T-helper 9 cell (primary cell): Measurements from ENCODE around the gene IL15.
"Not testable (repeated sequence)": the region's sequence is repeated elsewhere in the genome, so short reads cannot be mapped to it uniquely, and the experiment has no call there.

Experiments
- DNase-seq: peaks from one replicate; pipeline ENCODE4 v3.0.0-alpha.2; 2020
- total RNA-seq, 2 donors: gene quantifications; one replicate each; lab custom pipeline; 2026; lab: John Stamatoyannopoulos, UW

IL15 gene
- 7.4 to 8.9 reads per million in 2 donors for total RNA-seq

DNA sequence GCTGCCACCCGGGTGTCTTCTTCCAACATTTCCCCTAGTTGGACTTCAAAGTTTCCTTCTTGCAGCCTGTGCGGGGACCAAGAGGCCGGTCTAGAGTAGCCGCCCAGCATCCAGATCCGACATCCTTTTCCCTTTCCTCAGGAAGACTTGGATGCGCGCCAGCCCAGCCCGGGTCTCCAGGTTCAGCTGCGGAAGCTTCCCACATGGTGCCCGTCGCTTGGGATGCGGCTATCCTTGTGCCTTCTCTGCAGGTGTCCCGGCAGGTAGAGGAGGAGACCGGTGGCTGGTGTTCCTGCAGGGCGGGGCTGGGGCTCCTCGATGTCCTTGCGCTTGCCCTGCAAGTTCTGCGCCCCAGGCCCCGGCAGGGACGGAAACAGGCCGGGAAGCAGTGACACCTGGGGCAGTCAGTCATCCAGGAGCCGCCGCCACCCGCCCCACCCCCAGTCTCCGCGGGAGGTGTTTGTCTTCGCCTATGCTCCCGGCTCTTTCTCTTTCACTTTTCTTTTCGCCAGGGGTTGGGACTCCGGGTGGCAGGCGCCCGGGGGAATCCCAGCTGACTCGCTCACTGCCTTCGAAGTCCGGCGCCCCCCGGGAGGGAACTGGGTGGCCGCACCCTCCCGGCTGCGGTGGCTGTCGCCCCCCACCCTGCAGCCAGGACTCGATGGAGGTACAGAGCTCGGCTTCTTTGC lies at the start of gene IL15:
IL15 (plus strand) TSS at position 502 of the 689 bp plus-strand sequence. CDS start 82,882 bp downstream, outside the sequence.
- DNase-seq = peak; percentile 59

DNA sequence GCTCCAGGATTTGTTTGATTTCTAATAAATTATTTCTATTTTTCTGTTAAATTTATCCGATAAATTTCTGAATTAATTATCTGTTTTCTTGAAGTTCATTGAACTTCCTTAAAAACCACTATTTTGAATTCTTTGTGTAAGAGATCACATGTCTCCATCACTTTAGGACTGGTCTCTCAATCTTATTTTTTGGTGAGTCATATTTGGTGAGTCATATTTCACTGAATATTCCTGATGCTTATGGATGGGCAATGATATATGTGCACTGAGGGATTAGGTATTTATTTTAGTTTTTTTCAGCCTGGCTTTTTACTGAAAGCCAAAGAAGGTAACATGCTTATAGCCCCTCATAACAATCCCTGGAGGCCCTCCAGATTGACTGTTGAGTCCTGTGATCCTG lies 48.5 kb upstream of the IL15 start:
- no peak for DNase-seq

DNA sequence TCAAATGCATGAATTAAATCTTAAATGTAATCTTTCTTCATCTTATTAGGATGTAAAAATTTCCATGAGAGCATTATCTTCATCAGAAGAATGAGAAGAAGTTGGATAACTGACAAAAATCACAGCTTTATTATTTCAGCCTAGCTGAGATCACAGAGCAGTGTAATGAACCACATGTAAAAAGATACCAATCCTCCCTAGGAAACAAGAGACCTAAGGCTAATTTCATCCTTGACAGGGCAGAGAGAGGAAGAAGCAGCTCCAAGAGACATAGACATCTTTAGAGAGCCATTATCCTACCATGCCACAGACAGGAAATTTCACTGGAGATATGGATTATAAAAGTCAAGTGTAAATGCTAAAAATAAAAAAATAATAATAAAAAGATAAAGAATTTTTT lies 40.9 kb upstream of the IL15 start:
- DNase-seq = no peak

DNA sequence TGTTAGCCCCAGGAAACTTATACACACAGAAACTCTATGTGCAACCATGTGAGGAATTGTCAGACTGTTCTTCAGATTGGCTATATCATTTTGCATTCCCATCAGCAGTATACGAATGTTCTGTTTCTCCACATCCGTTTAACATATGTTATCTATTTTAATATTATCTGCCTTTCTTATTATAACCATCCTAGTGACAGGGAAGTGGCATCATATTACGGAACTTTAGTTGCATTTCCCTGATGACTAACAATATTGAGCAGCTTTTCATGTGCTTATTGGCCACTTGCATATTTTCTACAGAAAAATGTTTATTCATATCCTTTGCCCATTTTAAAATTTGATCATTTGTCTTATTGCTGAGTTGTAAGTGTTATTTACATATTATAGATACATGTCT lies 36.5 kb upstream of the IL15 start:
- DNase-seq = no peak

DNA sequence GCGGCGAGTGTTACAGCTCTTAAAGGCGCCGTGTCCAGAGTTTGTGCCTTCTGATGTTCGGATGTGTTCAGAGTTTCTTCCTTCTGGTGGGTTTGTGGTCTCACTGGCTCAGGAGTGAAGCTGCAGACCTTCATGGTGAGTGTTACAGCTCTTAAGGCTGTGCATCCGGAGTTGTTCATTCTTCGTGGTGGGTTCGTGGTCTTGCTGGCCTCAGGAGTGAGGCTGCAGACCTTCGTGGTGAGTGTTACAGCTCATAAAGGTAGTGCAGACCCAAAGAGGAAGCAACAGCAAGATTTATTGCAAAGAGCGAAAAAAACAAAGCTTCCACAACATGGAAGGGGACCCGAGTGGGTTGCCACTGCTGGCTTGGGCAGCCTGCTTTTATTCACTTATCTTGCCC lies 31.7 kb upstream of the IL15 start:
- DNase-seq = not testable (repeated sequence)

DNA sequence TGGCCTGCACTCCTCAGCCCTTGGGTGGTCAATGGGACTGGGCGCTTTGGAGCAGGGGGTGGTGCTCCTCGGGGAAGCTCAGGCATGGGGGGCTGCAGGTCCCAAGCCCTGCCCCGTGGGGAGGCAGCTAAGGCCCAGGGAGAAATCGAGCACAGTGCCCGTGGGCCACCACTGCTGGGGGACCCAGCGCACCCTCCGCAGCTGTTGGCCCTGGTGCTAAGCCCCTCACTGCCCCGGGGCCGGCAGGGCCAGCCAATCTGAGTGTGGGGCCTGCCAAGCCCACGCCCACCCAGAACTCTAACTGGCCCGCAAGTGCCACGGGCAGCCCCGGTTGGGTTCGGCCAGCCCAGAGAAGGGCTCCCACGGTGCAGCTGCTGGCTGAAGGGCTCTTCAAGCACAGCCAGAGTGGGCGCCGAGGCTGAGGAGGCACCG lies 30.9 kb upstream of the IL15 start:
- DNase-seq = no peak

DNA sequence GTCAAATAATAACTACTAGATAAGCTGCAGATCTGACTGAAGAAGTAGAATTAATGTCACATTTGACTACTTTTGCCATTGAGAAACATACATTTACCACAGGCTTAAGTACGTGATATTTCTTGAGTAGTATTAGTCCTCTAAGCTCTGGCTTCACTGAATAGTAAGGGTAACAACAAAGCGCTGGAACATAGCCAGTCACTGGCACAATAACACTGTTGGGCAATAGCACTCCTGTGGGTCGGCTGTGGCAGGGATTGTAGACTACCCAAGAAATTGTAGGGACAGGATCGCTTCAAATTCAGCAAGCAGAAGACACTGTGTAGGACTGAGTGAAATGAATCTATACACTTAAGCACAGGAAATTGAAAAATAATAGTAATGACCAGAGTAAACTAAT lies 27.1 kb upstream of the IL15 start:
- DNase-seq = no peak

DNA sequence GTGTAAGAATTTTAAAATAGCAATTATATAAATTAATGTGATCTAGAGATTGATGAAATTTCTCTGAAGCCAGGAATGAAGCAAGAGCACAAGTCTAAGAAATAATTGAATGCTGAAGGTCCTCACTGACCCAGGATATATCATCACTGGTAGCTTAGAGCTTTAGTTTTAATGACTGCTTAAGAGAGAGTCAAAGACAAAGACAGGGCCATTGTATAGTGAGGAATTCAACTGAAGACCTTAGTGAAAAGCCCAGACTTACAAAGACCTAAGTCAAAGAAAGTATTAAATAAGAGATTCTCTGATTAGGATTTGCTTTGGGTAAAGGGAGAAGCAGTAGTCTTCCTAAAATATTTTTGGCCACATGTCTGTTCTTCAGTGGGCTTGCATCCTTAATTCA lies 26.0 kb upstream of the IL15 start:
- no peak for DNase-seq

DNA sequence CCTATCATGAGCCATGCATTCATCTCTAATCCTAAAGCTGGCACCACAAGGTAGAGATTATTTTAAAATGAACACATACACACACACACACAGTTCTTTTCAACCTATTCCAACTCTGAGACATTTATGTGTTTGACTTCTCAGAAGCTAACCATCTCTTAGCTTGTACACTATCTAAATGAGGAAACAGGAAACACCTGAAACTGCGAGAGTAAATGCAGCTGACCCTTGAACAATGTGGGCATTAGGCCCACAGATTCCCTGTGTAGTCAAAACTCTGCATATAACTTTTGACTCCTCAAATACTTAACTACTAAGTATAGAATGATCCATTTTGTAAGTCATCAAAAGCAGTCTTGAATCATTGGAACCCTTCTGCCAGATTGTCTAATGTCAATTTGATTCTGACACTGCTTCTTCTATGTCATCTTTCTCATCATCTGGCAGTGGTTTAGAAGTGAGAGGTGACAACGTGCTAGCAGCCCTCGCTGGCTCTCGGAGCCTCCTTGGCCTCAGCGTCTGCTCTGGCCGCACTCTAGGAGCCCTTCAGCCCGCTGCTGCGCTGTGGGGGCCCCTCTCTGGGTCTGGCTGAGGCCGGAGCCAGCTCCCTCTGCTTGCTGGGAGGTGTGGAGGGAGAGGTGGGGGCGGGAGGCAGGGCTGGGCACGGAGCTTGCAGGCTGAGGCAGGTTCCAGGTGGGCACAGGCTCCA lies 21.4 kb upstream of the IL15 start:
- DNase-seq = no peak

- not testable (repeated sequence) for DNase-seq
Measured at GRCh38 chr4:141615587-141615918, 20.8 kb upstream of the IL15 start.

GRCh38 chr4:141620715-141621114 lies 15.7 kb upstream of the IL15 start:
- no peak for DNase-seq

GRCh38 chr4:141625023-141625422 lies 11.4 kb upstream of the IL15 start:
- no peak for DNase-seq

GRCh38 chr4:141630854-141631253 lies 5.5 kb upstream of the IL15 start:
- DNase-seq = no peak

DNA sequence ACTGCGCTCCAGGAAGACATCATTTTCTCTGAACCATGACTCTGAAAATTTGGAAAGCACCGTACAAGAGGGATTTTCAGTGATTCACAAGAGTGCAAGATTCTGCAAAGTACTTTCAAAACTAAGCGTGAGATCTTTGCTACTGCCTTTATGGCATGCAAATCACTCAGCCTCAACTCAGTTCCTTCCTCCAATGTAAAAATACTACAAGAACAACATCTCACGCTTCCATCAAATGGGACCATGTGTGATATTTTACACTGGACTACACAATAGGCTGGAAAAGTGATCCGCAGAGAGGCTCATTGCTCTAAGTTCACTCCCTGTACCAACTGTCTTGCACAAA lies 674 bp upstream of the IL15 start:
- DNase-seq = no peak

DNA sequence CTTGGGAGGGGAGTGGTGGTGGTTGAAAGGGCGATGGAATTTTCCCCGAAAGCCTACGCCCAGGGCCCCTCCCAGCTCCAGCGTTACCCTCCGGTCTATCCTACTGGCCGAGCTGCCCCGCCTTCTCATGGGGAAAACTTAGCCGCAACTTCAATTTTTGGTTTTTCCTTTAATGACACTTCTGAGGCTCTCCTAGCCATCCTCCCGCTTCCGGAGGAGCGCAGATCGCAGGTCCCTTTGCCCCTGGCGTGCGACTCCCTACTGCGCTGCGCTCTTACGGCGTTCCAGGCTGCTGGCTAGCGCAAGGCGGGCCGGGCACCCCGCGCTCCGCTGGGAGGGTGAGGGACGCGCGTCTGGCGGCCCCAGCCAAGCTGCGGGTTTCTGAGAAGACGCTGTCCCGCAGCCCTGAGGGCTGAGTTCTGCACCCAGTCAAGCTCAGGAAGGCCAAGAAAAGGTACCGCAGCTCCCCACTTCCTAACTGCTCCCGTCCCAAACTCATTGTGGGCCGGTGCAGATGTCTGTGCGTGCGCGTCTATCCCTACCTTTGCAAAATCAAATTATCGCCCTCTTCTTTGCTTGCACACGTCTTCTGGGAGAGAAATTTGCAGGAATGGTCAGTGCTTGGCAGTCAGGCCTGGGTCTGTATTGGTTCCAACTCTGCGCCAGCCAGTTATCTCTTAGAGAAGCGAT lies 533 bp downstream of the IL15 start:
- DNase-seq = peak; percentile 18

- DNase-seq = no peak
Measured at GRCh38 chr4:141637565-141637964, 1.2 kb downstream of the IL15 start.

DNA sequence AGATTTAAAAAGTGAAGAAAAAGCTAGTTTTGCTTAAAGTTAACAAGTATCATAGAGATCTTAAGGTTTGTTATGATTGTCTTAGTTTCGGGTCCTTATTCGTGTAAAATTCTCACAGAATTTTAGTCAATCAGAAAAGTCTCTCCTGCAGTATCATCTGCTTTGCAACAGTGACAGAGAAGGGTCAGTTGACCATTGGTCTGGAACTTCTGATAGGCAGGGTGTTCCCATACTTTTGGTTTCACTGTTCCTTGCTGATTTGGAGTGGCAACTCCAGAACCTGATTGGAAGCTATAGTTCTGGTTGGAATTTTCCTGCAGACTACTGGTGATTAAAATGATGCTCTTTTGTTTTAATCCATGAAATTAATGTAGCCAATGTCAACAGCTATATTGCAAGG lies 1.8 kb downstream of the IL15 start:
- no peak for DNase-seq

DNA sequence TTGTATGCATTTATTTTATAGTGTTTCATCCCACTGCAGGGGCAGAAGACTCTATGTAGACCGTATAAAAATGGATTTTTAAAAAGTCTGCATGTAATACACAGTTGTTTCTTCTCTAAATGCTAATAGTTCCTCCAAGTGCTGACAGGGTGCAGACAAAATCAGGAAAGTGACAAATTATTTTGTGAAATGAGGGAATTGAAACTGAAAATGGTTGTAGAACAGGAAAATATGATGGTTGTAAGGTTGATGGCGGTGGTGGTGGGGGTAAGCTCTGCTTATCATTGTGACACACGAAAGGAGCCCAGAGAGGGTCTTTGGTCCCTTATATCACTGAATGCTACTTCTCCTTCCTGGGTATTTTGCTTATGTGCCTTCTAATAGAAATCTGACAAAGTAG lies 4.3 kb downstream of the IL15 start:
- DNase-seq = no peak

DNA sequence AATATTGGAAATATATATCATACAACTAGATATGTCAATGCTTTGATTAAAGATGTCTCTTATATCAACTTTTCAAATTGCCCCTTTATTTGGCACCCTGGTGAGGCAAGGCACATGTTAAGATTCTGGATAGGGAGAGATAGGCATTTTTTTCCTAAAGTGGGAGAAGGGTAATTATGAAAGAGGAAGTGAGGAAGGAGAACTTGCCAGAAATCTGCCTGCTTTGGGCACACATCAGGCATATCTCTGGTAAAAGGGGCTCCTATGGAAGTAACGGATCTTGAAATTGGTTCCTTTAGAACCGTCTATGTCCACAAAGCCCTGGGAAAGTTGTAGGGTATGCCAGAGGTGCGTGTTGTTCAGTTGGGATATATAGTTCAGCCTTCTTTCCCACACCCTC lies 5.7 kb downstream of the IL15 start:
- DNase-seq = no peak

- DNase-seq = no peak
Measured at GRCh38 chr4:141642711-141643110, 6.3 kb downstream of the IL15 start.

- DNase-seq = no peak
Measured at GRCh38 chr4:141643557-141643956, 7.2 kb downstream of the IL15 start.

DNA sequence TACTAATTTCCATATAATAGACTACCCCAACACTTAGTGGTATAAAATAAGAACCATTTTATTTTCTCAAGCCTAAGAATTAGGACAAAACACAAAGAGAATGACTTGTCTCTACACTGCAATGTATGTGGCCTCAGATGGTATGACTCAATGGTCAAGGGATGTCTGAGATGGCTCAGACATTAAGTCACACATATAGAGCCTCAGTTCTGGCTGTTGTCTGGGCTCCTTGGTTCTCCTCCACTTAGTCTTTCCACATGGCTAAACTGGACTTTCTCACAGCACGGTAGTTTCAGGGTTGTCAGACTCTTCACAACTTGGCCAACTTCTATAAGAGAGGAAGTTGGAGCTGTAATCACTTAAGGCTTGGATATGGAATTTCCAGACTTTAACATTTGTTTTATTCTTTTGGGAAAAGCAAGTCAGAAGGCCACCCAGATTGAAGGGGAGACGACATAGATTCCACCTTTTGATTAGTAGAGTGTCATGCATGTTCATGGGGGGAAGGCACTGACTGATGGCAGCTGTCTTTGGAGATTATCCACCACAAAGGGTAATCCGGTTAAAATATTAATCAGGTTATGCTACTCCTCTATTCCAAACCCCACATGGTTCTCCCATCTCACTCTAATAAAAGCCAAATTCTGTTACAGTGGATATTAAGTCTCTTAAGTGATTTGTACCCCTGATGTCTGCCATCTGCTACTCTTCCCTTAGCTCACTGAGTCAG lies 9.4 kb downstream of the IL15 start:
- no peak for DNase-seq

GRCh38 chr4:141646969-141647368 lies 10.6 kb downstream of the IL15 start:
- no peak for DNase-seq
